Non-pigmented ciliary epithelial cell (primary cell): ENCODE measurements around the gene HLCS.

ENCODE experiments used
- DNase-seq: peaks from one replicate; pipeline ENCODE4 v3.0.0-alpha.2; 2010; ENCODE audit warnings: low read depth

Gene HLCS

DNA sequence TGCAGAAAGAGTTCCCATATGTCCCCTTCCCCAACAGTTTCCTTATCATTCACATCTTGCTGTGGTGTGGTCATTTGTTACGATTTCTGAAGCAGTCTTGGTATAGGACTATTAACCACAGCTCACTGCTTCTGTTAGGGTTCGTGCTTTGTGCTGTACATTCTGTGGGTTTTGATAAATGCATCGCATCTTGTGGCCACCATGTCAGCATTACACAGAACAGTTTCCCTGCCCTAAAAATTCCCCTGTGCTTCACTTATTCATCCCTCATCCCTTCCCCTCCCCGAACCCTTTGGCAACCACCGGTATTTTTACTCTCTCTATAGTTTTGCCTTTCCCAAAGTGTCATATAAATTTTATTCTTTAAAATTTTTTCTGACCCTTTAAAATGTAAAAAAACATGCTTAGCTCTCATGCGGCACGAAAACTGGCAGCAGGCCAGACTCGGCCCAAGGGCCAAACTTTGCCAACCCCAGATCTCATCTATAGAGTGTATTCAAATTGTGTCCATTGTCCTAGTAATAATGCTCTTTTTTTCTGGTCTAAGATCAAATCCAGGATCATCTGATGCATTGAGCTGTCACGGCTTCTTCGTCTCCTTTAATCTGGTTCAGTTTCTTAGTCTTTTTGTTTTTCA is 189.4 kb downstream of the HLCS start:
- DNase-seq = no peak

DNA sequence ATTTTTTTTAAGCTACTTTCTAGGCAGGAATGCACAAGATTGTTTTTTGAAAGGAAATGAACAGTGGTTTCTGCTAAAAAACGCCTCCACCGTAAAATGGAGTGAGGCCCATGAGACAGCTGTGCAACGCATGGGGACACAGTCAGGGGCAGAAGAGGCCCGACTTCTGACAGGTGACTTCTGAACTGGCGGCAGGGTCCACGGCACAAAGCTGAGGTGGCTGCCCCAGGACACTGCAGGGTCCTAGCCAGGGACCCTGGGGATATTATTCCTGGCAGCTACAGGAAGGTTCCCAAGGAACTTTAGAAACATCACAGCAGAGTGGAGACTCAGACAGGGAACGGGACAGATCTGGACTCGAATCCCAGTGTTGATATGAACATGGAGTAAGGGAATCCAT is 192.5 kb downstream of the HLCS start:
- no peak for DNase-seq

GRCh38 chr21:36773117-36773516 is 193.4 kb downstream of the HLCS start:
- no peak for DNase-seq

DNA sequence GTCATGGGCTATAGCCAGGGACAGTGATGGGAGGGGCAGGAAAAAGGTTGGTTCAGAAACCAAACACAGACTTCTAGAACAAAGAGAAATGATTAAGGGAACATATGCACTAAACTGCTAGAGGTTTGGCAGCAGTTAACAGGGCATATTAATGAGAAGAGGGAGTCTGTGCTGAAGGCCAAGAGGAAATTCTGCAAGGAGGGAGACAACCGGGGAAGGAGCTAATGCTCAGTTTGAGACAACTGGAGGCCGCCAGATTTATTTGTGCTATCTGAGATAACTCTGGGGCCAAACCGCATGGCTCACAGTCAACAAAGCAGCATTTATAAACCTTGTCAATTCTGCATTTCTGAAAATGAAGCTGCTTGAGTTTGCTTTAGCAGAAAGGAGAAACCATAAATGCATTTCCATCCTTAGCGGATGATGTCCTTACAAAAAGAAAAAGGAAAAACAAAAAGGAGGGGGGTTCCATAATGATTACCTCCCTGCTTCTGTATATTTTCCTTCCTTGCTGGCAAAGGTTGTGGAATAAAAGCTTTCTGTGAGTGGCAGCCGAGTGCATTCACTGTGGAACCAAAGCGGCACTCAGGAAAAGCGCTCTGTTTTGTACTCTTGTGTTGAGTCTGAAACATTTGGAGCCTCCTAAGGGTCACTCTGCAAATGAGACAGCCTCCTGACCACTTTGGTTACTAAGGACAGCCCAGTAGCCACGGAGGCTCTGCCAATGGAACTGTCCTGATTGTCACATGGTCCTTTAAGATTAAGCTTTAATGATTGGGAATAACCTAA is 197.2 kb downstream of the HLCS start:
- no peak for DNase-seq

DNA sequence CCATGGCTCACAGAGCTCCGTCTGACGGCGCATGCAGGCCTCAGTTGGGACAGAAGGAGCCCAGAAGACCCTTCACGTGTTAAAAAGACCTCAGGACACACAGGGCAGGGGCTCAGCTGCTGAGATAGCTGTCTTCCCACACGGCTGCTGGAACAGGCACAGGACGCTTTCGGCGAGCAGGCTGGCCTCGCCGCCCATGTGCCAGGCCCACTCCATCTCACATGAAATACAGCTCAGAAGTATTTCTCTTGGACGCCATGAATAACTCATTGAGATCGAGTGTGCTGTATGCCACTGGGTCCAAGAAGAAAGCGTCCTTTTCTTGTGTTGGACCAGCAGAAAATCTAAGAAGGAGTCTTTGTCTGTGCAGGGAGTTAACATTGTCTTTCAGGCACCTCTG is 198.0 kb downstream of the HLCS start:
- DNase-seq = no peak

DNA sequence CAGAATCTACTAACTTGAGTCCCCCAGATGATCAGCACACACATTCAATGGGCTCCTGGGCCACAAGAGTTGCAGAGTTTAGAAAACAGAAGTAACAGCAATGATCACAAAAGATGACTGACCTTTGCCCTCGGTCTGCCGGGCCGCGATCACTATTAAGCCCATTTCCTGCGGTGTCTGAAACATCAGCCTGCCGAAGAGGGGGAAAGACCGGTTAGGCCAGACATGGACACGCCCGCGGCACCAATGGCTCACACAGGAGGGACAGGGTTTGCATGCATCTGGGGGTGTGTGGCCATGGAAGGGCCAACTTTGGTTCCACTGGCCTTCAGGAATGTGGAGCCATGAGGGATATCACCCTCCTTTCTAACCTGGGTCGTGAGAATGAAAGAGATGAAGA is 199.4 kb downstream of the HLCS start:
- no peak for DNase-seq

DNA sequence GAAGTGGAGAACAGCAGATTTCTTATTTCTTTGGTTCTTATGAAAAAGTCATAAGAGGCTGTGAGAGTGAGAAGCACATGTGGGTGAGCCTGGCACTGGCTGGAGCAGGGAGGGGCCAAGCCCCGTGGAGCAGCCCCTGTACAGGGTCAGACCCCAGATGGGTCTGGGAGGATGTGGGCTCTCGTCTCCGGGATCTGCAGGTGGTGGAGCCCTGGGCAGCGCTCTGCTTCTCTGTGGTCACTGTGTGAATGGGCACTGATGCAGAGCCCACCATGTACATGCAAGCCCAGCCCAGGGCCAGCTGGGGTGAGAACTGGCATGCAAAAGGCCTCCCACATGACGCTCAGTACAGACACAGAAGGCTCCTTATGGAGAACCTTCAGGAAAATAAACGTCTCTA is 200.0 kb downstream of the HLCS start:
- no peak for DNase-seq

- DNase-seq = no peak
Observed at GRCh38 chr21:36765229-36765628, 201.2 kb downstream of the HLCS start.

DNA sequence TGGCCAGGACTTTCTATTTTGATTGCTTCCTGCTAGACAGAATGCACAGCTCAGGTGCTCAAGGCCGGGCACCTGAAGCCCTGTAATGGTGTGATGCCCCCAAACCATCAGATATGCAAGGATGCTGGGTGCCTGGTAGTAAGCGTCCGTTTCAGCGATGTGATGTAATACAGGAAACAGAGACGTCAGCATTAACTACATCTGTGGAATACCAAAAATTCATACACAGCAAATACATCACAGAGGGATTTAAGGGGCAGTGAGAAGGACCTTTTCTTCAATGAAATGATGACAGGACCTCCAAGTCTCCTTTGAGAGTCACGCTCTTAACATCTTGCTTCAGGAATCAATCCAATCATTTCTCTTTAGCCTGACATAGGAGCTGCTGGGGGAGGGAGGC is 203.2 kb downstream of the HLCS start:
- no peak for DNase-seq

DNA sequence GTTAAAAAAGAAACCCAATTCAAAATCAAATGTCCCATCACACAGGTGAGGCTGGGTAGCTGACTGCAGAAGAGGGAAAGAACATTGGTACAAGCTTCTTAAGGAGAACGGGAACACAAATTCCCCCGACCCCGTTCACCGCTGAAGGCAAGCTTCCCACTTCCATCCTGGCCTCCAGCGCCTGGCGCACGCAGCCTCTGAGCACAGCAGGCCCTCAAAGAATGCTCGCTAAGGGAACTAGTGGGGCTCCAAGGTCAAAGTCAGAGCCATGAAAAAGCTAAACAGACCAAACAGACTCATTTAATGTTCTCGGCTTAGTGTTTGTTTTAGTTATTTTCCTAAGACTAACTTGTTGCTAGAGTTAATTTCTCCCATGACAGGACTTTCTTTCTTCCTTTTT is 203.8 kb downstream of the HLCS start:
- no peak for DNase-seq

DNA sequence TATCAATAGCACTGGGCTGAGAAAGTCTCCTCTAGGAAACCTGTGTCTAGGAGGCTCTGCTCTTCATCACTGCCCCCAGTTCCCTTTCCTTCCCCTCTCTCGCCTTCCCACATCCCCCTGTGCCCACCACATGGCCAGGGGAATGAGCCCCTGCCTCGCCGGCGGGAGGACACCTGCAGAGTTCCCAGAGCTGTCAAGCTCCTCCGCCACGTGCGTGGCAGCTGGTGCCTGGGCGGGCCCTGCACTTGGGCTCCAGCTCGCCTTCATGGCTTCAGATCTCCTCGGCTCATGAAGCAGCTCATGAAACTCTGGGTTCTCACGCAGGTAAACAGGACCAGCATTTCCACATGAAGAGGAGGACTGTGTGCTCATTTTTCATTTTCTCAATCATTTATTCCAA is 204.8 kb downstream of the HLCS start:
- DNase-seq = no peak

DNA sequence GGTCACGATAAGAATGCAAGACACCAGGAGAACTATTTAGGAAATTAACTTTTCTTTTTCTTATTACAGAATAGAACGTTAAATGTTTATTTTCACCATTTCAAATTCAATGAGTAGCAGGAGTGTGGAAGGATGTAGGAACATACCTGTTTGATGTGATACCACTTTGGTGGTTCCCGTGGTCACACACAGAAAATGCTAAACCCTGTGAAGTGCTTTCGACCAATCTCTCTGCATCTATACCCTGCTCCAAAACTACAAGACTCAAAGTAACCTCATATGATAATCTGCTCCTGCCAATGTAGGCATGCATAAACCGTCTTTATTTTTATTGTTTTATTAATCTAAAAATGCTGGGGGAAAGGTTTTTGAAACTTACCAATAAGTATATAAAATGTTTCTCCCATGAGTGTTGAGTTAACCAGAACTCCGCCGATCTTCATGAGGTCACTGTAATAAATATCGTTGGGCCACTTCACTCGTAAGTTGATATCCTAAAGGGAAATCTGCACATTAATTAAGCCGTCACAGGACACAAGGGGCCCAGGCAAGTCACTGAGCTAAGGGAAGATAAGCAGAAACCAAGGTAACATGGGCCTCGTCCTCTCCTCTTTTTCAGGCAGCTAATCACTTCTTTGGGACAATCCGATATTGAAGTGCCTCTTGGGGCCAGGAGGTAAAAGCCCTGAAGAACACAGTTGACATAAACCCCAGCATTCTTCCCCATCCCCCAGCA is 207.0 kb downstream of the HLCS start:
- no peak for DNase-seq

DNA sequence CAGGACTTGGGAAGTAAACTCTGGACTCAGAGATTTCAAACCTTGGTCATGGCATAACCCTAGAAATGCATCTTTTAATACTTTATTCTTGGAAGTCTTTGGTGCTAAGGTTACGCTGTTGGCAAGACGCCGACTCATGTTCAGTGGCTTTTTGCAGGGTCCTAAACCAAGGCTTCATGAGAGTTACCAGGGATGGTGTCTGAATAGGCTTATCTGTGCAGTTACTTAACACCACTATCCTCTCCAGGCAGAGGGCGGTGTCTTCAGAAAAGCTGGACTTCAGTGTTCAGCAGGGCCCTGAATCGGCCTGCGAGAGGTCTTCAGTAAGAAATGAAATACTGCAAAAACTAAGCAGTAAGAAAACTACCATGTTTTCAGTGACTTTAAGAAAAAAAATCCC is 209.3 kb downstream of the HLCS start:
- DNase-seq = no peak

DNA sequence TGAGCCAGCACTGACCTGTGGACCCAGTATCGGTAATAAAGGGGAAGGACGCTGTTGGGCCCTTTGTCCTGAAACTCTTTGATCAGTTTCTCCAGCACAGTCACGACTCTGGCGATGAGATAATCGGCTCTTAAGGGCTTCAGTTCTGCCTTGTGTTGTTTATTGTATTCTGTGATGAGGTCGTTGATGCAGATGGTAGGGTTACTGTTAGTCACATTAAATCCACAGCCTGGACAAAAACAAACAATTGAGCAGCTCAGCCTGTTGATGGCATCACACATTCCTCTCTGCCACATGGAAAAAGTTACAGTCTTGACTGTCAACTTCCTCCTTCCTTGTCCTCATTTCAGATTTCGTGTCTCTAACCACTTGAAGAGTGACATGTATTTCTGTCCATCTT is 209.9 kb downstream of the HLCS start:
- no peak for DNase-seq

DNA sequence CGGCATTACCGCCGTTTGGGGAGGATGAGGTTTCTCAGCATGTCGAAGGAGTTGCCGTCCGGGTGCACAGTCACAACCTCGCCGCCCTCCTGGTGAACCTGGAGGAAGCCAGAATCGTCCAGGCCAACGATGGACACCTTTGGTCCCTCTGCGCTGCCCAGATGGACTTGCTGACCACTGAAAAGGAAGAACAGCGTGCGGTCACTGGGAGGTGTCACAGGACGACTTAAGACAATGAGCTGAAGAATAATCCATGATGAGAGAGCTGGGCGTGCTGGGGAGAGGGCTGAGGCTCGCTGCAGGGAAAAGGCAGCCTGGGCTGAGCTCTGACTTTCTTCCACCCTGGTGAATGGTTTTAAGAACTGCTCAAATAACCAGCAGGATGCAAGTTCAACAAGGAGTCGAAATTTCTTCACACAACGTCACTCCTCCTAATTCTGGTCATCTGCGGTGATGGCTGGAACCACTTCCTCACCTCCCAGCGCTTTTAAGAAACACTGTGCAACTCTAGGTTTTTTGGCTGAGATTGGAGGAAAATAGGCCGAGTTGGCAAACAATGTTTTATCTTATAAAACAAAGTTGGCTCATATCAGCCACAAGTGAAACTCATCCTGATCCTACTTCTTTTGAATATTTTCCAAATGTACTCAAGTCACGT is 212.1 kb downstream of the HLCS start:
- DNase-seq = peak; percentile 64

GRCh38 chr21:36753556-36753955 is 212.9 kb downstream of the HLCS start:
- peak; percentile 85 for DNase-seq

GRCh38 chr21:36751383-36751782 is 215.1 kb downstream of the HLCS start:
- DNase-seq = no peak

DNA sequence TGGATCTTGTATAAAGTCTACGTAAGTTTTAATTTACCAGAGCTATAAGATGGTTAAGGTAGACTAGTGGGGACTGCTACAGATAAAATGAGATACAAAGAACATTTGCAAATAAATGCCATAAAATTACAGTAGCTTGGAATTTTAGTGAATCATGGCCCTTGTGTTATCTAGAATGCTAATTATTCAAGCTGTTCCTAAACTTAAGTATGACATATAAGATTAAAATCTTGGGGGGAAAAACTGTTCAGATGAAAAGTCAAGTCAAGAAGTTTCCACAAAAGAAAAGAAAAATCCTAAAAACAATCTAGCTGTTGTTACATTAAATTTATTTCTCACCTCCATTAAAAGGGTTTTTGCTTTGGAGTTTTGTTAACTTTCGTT is 215.9 kb downstream of the HLCS start:
- no peak for DNase-seq

GRCh38 chr21:36749935-36750575 is 216.4 kb downstream of the HLCS start:
- DNase-seq = no peak

- no peak for DNase-seq
Observed at GRCh38 chr21:36747815-36748383, 218.6 kb downstream of the HLCS start.

DNA sequence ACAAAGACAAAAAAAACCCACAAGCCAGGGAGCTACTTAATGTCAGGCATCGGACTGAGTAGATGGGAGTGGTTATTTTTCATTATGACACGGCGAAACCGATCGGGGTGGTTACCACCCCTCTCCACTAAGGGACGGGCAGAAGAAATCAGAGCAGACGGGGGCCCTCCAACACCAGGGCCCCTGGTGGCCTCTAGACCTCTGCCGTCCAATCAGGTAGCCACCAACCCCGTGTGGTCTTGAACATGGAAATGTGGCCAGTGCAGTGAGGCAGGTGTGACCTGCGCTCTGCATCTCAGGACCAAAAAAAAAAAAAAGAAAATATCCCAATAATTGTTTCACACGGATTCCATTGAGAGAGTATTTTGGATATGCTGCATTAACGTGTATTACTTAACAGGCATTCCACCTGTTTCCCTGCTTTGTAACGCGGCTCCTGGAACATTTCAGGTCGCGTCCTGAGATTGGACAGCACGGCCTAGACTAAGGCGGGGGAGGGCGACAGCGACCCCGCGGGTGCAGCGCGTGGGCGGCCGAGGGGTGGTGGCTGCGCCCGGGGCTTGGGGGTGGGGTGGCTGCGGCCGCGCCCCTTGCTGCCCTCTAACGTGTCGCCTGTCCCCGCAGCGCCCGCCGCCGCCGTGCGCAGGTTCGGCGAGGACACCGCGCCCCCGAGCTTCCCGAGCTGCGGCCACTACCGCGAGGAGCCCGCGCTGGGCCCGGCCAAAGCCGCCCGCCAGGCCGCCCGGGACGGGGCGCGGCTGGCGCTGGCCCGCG is 219.2 kb downstream of the HLCS start:
- no peak for DNase-seq
